Choroid plexus epithelial cell (primary cell): ENCODE measurements around the gene RDH13.

Experiments
- DNase-seq: peaks from one replicate; pipeline ENCODE4 v3.0.0-alpha.2; 2010; ENCODE audit warnings: low read depth
- H3K4me3 ChIP-seq: 2 replicates; pipeline ENCODE4 v1.5.1; 2011; ENCODE audit warnings: low read depth, mild to moderate bottlenecking, control low read depth, low read length, moderate library complexity
- CTCF ChIP-seq: conservative IDR thresholded peaks from 2 replicates; pipeline ENCODE4 v1.5.1; 2011; ENCODE audit warnings: low read depth, mild to moderate bottlenecking, control low read depth, inconsistent platforms, low read length, moderate library complexity

RDH13 gene

GRCh38 chr19:55080121-55080967, 17.4 kb upstream of the RDH13 start:
- peak overlapping the region; percentile 62 for H3K4me3 ChIP-seq
- peak; percentile 67 for DNase-seq
- TF ChIP-seq CTCF: no peak

GRCh38 chr19:55079400-55080038, 16.6 kb upstream of the RDH13 start:
- H3K4me3 ChIP-seq: no peak overlapping the region
- DNase-seq: no peak
- no peak for TF ChIP-seq CTCF

- TF ChIP-seq CTCF: no peak
- no peak for DNase-seq
- no peak overlapping the region for H3K4me3 ChIP-seq
Measured at GRCh38 chr19:55078996-55079395, 16.0 kb upstream of the RDH13 start.

GRCh38 chr19:55077106-55077505, 14.2 kb upstream of the RDH13 start:
- H3K4me3 ChIP-seq: no peak overlapping the region
- no peak for TF ChIP-seq CTCF
- no peak for DNase-seq

GRCh38 chr19:55076321-55076720, 13.4 kb upstream of the RDH13 start:
- no peak for DNase-seq

GRCh38 chr19:55075371-55075998, 12.5 kb upstream of the RDH13 start, which contains the start of gene EPS8L1:
TSS of gene EPS8L1 (plus strand) at chr19:55075869. CDS start at chr19:55076445, 576 bp downstream.
- no peak for TF ChIP-seq CTCF
- no peak within 1 kb of the TSS for H3K4me3 ChIP-seq
- DNase-seq: no peak

More at GRCh38 chr19:55076321-55076720, 13.4 kb upstream of the RDH13 start:
- H3K4me3 ChIP-seq: no peak overlapping the region
- no peak for TF ChIP-seq CTCF
